Measurements from ENCODE around the gene CPNE6.

CPNE6 gene

GRCh38 chr14:24060984-24061913, 10.1 kb upstream of the CPNE6 start:
- ChIA-PET POLR2A (interaction anchor here (1.1 to 2.3 kb wide), 2 partner anchors 19 to 33 kb away, joined by 4 to 6 read pairs; partner anchors contain the start of gene PCK2), CTCF (interaction anchor here (0.9 to 8.9 kb wide), 8 partner anchors 10 to 472 kb away, joined by 3 to 247 read pairs (median 4); partner anchors contain the start of genes CPNE6, IRF9 and PCK2)
- no peak for TF ChIP-seq EGR2 (tag by site-specific recombination; IDR thresholded peaks at IDR 0.05; ENCODE audit: low read depth)
- no peak for TF ChIP-seq ZNF157 (tag by site-specific recombination; IDR thresholded peaks at IDR 0.05)
- TF ChIP-seq ZSCAN16 (tag by site-specific recombination; IDR thresholded peaks at IDR 0.05): no peak
- no peak for TF ChIP-seq TRIM28 (IDR thresholded peaks at IDR 0.05; ENCODE audit: borderline replicate concordance, low read length)
- TF ChIP-seq ZNF16 (tag by site-specific recombination; IDR thresholded peaks at IDR 0.05; ENCODE audit: low read depth): no peak
- TF ChIP-seq INSM2 (tag by site-specific recombination; IDR thresholded peaks at IDR 0.05): no peak
- no peak for TF ChIP-seq ZNF560 (tag by site-specific recombination; IDR thresholded peaks at IDR 0.05; ENCODE audit: borderline replicate concordance)
- no peak for TF ChIP-seq ZFP69B (tag by site-specific recombination; IDR thresholded peaks at IDR 0.05)
- no peak for TF ChIP-seq PRDM4 (tag by site-specific recombination; IDR thresholded peaks at IDR 0.05)
- no peak for TF ChIP-seq ZNF404 (tag by site-specific recombination; IDR thresholded peaks at IDR 0.05)
- TF ChIP-seq FEZF1 (tag by site-specific recombination; IDR thresholded peaks at IDR 0.05): no peak
- no peak for TF ChIP-seq ZNF211 (tag by site-specific recombination; IDR thresholded peaks at IDR 0.05; ENCODE audit: low read depth)
- no peak for TF ChIP-seq REPIN1 (tag by site-specific recombination; IDR thresholded peaks at IDR 0.05; ENCODE audit: low read depth)
- no peak for TF ChIP-seq ZNF837 (tag by site-specific recombination; IDR thresholded peaks at IDR 0.05)
- Histone ChIP-seq H3K9me3 (ENCODE audit: control insufficient read depth, insufficient read depth, low read depth, low read length) (no peaks in the 10 kb centered on the region), H3K27ac (ENCODE audit: extremely low read depth, low read depth, low read length) (no peak overlapping the region), H3K4me1 (ENCODE audit: control insufficient read depth, insufficient read depth, low read length) (no peaks in the 10 kb centered on the region), H3K36me3 (ENCODE audit: control insufficient read depth in 2 of 2, insufficient read depth in 1 of 2, low read length in 2 of 2) (no peaks in the 10 kb centered on the region), H3K4me3 (ENCODE audit: low read depth, low read length) (no peak overlapping the region)

- ChIA-PET POLR2A (interaction anchor here (2.3 kb wide), 1 partner anchor 32 kb away, joined by 6 read pairs; the partner anchor contains the start of gene PCK2), CTCF (interaction anchor here (0.6 to 8.9 kb wide), 7 partner anchors 18 to 473 kb away, joined by 3 to 247 read pairs (median 3); partner anchors contain the start of genes IRF9 and PCK2)
- Histone ChIP-seq H3K4me1 (ENCODE audit: control insufficient read depth, insufficient read depth, low read length) (no peaks in the 10 kb centered on the region), H3K4me3 (ENCODE audit: low read depth, low read length) (no peak overlapping the region), H3K36me3 (ENCODE audit: control insufficient read depth in 2 of 2, insufficient read depth in 1 of 2, low read length in 2 of 2) (no peaks in the 10 kb centered on the region), H3K9me3 (ENCODE audit: control insufficient read depth, insufficient read depth, low read depth, low read length) (no peaks in the 10 kb centered on the region), H3K27ac (ENCODE audit: extremely low read depth, low read depth, low read length) (no peak overlapping the region)
- TF ChIP-seq ZNF704 (tag by site-specific recombination; IDR thresholded peaks at IDR 0.05) (no peak), REPIN1 (tag by site-specific recombination; IDR thresholded peaks at IDR 0.05; ENCODE audit: low read depth) (no peak), ZNF274 (IDR thresholded peaks at IDR 0.05; ENCODE audit: low read length) (no peak), ZNF274 (tag by site-specific recombination; IDR thresholded peaks at IDR 0.05; ENCODE audit: borderline replicate concordance) (no peak), ZNF266 (tag by site-specific recombination; IDR thresholded peaks at IDR 0.05; ENCODE audit: low read depth) (no peak), ZNF843 (tag by site-specific recombination; IDR thresholded peaks at IDR 0.05) (no peak), PRDM1 (tag by site-specific recombination; IDR thresholded peaks at IDR 0.05) (no peak), ZNF223 (tag by site-specific recombination; IDR thresholded peaks at IDR 0.05) (no peak), ZNF335 (tag by site-specific recombination; conservative IDR thresholded peaks at IDR 0.05) (no peak), PBX3 (CRISPR knock-in tag; IDR thresholded peaks at IDR 0.05) (no peak), ZSCAN18 (tag by site-specific recombination; IDR thresholded peaks at IDR 0.05) (no peak)
These were observed 9.0 kb upstream of the CPNE6 start for GRCh38 chr14:24062216-24062980.

Data from HEK293 (cell line).